ENCODE results near the gene CPEB2.

CPEB2 gene

DNA sequence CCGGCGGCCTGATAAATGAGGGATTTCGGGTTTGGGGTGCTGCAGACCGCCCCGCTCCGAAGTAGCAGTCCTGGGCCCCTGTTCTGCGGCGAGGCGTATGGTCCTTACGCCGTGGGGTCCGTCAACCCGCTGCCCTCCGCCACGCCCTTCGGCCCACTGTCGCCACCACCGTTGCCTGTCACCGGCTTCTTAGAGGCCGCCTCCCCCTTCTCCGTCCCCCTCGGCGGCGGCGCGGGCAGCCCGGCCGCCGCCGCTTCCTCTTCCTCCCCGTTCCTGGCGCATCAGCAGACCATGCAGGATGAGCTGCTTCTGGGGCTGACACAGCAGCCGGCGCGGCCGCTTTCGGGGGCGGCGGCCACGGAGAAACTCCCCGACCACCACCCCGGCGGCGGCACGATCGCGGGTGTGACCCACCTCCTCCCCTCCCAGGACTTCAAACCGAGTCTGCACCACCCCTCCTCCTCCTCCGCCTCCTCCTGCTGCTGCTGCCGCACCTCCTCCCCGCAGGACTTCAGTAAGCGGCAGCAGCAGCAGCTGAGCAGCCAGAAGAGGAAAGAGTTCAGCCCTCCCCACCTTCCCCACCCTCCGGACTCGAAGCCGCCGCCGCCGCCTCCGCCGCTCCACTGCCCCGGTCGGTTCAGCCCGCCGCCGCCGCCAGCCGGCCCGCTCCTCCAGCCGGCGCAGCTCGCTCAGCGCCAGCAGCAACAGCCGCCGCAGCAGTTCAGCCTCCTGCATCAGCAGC, 549 bp downstream of the CPEB2 start:
- peaks cover 39% of the 10 kb centered on the region for H3K36me3 Mint-ChIP-seq (ENCODE audit: insufficient read depth)
- ATAC-seq (replicated peaks) (peak; percentile 49), DNase-seq (peak; percentile 82 to 86 (median 83))
- peak overlapping the region; percentile 92 to 95 for H3K4me3 Mint-ChIP-seq
- no peaks in the 10 kb centered on the region for H3K9me3 Mint-ChIP-seq
- H3K27me3 Mint-ChIP-seq, result no peaks in the 10 kb centered on the region
- H3K4me1 Mint-ChIP-seq (ENCODE audit: low read depth in 2 of 2), result peaks cover 17 to 22% of the 10 kb centered on the region in 2 donors
- peak overlapping the region; percentile 97 to 98 for H3K27ac Mint-ChIP-seq

DNA sequence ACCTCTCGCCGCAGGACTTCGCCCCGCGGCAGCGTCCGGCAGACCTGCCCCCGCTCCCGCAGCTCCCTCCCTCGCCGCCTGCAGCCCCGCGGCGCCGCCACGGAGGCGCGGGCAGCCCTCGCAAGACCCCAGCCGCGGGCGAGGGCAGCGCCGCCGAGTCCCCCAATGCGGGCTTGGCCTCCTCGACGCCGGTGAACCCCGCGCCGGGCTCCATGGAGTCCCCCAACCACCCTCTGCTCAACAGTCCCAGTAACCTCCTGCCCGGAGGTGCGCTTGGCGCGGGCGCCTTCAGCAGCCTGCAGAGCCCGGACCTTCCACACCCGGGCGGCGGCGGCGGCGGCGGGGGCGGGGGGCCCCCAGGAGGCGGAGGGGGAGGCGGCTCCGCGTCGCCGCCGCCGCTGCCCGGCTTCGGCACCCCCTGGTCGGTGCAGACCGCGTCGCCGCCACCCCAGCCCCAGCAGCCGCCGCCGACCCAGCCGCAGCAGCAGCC, 1.2 kb downstream of the CPEB2 start:
- no peaks in the 10 kb centered on the region for H3K9me3 Mint-ChIP-seq
- H3K4me3 Mint-ChIP-seq, result peak overlapping the region; percentile 92 to 95
- peaks cover 17 to 27% of the 10 kb centered on the region in 2 donors for H3K4me1 Mint-ChIP-seq (ENCODE audit: low read depth in 2 of 2)
- peak in 1 of 3 experiments; percentile 59 for DNase-seq
- H3K27me3 Mint-ChIP-seq, result no peaks in the 10 kb centered on the region
- H3K36me3 Mint-ChIP-seq (ENCODE audit: insufficient read depth), result peaks cover 44% of the 10 kb centered on the region
- peak overlapping the region; percentile 97 to 98 for H3K27ac Mint-ChIP-seq
- ATAC-seq (replicated peaks), result peak; percentile 12

DNA sequence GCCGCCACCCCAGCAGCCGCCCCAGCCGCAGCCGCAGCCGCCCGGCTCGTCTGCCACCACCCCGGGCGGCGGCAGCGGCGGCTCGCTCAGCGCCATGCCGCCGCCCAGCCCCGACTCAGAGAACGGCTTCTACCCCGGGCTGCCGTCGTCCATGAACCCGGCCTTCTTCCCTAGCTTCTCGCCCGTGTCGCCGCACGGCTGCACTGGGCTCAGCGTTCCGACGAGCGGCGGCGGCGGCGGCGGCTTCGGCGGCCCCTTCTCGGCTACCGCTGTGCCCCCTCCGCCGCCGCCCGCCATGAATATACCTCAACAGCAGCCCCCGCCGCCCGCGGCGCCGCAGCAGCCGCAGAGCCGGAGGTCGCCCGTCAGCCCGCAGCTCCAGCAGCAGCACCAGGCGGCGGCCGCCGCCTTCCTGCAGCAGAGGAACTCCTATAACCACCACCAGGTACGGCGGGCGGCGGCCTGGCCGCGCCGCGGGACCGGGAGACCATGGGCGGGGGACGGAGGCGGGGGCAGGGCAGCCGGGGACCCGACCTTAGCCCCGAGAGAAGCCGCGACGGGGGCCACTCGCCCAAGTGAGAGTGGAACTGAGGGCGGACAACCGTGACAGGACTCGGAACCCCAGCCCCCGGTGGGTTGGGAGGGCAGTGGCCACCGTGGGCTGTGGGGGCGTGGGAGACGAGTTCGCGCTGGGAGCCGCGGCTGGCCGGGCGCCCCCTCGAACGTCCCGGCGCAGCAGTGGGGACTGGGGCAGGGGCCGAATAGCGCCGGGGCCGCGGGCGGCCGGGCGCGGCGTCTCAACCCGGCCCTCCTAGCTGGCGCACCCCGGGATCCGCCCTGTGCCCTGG, 1.8 kb downstream of the CPEB2 start:
- Mint-ChIP-seq H3K27me3 (no peaks in the 10 kb centered on the region), H3K36me3 (ENCODE audit: insufficient read depth) (peaks cover 43% of the 10 kb centered on the region), H3K9me3 (no peaks in the 10 kb centered on the region), H3K4me3 (peak overlapping the region; percentile 92 to 95), H3K4me1 (ENCODE audit: low read depth in 2 of 2) (peaks cover 14 to 30% of the 10 kb centered on the region in 2 donors), H3K27ac (peak overlapping the region; percentile 97 to 98)
- DNase-seq (peak; percentile 38 to 54 (median 47)), ATAC-seq (replicated peaks) (peak; percentile 6)

DNA sequence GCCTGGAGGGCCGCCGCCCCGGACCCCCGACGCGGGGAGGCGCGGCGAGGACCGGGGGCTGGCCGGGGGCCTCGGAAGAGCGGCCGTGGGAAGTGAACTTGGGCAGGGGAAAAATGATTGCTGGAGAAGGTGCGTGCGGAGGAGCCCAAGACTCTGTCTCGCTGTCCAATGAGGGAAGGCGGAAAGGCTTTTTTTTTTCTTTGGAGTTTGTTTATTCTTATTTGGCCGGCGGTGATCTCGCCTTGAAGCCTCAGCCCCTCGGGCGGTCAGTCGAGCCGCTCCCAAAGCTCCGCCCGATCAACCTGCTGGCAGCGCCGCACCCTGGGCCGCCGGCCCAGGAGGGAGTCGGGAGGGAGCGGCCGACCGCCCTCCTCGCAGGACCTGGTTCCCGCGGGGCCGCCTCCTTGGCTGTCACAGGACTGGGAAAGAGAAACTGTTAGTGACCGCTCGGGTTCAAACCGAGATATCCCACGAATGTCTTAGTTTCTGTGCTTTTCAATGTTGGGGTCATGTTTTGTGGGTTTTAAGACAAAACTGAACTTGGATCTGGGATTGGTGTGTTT, 2.5 kb downstream of the CPEB2 start:
- peaks cover 17 to 37% of the 10 kb centered on the region in 2 donors for H3K4me1 Mint-ChIP-seq (ENCODE audit: low read depth in 2 of 2)
- DNase-seq, result peak in 2 of 3 experiments; percentile 5 to 16
- H3K27ac Mint-ChIP-seq, result peak overlapping the region; percentile 97 to 98
- peak overlapping the region; percentile 92 to 95 for H3K4me3 Mint-ChIP-seq
- peaks cover 41% of the 10 kb centered on the region for H3K36me3 Mint-ChIP-seq (ENCODE audit: insufficient read depth)
- no peaks in the 10 kb centered on the region for H3K9me3 Mint-ChIP-seq
- no peaks in the 10 kb centered on the region for H3K27me3 Mint-ChIP-seq
- no peak for ATAC-seq (replicated peaks)

DNA sequence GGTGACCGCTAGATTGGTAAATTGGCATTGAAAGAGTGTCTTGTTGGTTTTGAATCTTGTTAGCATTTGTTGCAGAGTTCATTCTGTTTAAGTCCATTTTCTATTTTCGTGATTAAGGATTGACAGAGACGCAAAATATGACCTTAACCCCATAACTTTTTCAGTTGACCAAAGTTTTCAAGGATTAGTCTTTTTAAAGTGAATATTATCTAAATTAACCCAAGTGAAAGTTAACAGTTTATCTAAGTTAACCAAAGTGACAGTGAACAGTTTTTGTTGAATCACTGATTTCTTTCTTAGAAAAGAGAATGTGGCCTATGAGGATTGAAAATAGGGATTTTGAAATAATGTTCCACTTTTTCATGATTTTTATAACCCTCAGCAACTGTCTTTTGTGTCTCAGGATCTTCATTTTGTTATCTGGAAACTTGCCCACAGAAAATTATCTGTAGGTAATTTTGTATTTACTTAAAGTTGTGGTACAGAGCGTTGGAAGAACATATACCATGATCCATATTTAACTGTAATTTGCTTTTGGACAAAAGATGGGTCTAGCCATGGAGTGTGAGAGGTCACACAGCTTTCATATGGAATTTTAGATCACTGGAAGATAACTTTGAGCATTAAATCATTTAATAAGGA, 3.3 kb downstream of the CPEB2 start:
- H3K27me3 Mint-ChIP-seq, result no peaks in the 10 kb centered on the region
- DNase-seq (no peak), ATAC-seq (replicated peaks) (no peak)
- peak overlapping the region; percentile 97 to 98 for H3K27ac Mint-ChIP-seq
- H3K4me1 Mint-ChIP-seq (ENCODE audit: low read depth in 2 of 2), result peaks cover 17 to 43% of the 10 kb centered on the region in 2 donors
- H3K36me3 Mint-ChIP-seq (ENCODE audit: insufficient read depth), result peaks cover 41% of the 10 kb centered on the region
- H3K4me3 Mint-ChIP-seq, result peak overlapping the region; percentile 92 to 95
- H3K9me3 Mint-ChIP-seq, result no peaks in the 10 kb centered on the region

DNA sequence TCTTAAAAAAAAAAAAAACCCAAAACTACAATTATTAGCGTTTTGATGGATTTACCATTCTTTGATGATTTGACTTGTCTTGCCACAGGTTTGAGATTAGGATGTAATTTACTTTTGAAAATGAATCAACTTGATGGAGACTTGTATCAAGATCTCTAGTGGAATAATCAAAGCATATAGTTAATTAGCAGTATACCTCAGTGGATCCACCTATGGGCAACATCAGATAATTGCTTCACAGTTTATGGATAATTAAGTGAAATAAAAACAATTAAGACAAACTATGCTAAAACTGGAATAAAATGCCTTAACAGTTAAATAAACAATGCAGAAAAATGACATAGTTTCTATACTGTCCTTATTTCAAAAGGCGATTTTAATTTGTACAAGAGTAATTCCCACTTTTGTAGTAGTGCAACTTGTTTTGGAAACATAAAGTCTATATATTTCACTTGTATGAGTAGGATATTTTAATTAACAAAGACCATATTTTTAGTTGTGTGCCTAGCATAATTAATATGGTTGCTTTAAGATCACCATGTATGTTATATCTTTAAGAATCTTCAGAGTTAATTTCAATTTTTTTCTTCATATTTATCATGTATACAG, 4.2 kb downstream of the CPEB2 start:
- no peak for DNase-seq
- Mint-ChIP-seq H3K4me1 (ENCODE audit: low read depth in 2 of 2) (peaks cover 17 to 43% of the 10 kb centered on the region in 2 donors), H3K27ac (peak overlapping the region in 1 of 2 donors; percentile 98), H3K4me3 (peak overlapping the region in 1 of 2 donors; percentile 92), H3K9me3 (no peaks in the 10 kb centered on the region), H3K36me3 (ENCODE audit: insufficient read depth) (peaks cover 47% of the 10 kb centered on the region), H3K27me3 (no peaks in the 10 kb centered on the region)
- no peak for ATAC-seq (replicated peaks)

DNA sequence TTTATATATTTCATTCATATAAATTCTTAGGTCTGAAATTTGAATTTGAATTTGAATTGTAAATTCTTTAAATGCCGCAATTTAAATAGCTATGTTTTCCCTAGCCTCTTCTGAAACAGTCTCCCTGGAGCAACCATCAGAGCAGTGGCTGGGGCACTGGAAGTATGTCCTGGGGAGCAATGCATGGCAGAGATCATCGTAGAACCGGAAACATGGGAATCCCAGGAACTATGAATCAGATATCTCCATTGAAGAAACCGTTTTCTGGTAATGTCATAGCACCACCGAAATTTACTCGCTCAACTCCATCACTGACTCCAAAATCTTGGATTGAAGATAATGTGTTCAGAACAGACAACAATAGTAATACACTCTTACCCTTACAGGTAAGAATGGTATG, 4.9 kb downstream of the CPEB2 start:
- Mint-ChIP-seq H3K27ac (no peak overlapping the region), H3K4me3 (no peak overlapping the region)

DNA sequence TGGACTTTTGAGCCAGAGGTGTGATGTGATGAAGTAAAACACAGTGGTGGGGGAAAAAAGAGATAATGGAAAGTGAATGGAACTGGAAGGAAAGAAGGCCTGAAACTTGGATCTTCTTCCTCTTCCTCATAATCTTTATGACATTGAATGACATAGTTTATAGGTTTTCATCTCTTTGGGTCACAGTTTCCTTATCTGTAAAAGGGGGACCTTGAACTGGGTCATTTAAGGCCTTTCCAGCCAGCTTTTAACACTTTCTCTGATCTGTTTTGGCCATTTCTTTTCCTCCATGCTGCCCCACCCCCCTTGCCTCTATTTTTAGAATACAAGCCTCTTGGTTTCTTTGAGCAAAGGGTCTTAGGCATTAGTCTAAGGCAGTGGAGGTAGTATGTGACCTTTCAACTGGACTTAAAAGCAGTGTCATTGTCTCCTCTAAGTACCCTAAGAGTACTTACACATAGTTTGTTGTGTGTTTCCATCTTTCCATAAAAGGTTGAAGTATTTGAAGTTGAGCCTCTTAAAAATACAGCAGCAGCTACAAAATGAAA, 7.8 kb downstream of the CPEB2 start:
- ATAC-seq (replicated peaks) (no peak), DNase-seq (no peak)
- no peaks in the 10 kb centered on the region for H3K9me3 Mint-ChIP-seq
- no peak overlapping the region for H3K4me3 Mint-ChIP-seq
- H3K4me1 Mint-ChIP-seq (ENCODE audit: low read depth in 2 of 2), result peaks cover 19 to 45% of the 10 kb centered on the region in 2 donors
- H3K27me3 Mint-ChIP-seq, result no peaks in the 10 kb centered on the region
- H3K27ac Mint-ChIP-seq, result no peak overlapping the region
- H3K36me3 Mint-ChIP-seq (ENCODE audit: insufficient read depth), result peaks cover 39% of the 10 kb centered on the region

More for the DNA sequence above, 4.9 kb downstream of the CPEB2 start:
- DNase-seq (no peak), ATAC-seq (replicated peaks) (no peak)
- H3K27me3 Mint-ChIP-seq, result no peaks in the 10 kb centered on the region
- H3K9me3 Mint-ChIP-seq, result no peaks in the 10 kb centered on the region
- H3K36me3 Mint-ChIP-seq (ENCODE audit: insufficient read depth), result peaks cover 48% of the 10 kb centered on the region
- peaks cover 17 to 43% of the 10 kb centered on the region in 2 donors for H3K4me1 Mint-ChIP-seq (ENCODE audit: low read depth in 2 of 2)

DNA sequence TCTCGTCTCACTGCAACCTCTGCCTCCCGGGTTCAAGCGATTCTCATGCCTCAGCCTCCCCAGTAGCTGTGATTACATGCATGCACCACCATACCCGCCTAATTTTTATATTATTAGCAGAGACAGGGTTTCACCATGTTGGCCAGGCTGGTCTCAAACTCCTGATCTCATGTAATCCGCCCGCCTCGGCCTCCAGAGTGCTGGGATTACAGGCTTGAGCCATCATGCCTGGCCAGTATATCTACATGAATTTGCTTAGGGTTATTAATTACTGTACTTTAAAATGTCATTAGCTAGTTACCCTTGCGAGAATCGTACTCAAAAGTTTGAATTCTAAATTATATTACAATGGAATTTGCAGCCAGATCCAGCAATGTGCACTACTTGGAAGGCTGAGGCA, 8.9 kb downstream of the CPEB2 start:
- DNase-seq (no peak), ATAC-seq (replicated peaks) (no peak)
- Mint-ChIP-seq H3K36me3 (ENCODE audit: insufficient read depth) (peaks cover 35% of the 10 kb centered on the region), H3K9me3 (no peaks in the 10 kb centered on the region), H3K27ac (no peak overlapping the region), H3K27me3 (no peaks in the 10 kb centered on the region), H3K4me3 (no peak overlapping the region), H3K4me1 (ENCODE audit: low read depth in 2 of 2) (peaks cover 9 to 42% of the 10 kb centered on the region in 2 donors)

DNA sequence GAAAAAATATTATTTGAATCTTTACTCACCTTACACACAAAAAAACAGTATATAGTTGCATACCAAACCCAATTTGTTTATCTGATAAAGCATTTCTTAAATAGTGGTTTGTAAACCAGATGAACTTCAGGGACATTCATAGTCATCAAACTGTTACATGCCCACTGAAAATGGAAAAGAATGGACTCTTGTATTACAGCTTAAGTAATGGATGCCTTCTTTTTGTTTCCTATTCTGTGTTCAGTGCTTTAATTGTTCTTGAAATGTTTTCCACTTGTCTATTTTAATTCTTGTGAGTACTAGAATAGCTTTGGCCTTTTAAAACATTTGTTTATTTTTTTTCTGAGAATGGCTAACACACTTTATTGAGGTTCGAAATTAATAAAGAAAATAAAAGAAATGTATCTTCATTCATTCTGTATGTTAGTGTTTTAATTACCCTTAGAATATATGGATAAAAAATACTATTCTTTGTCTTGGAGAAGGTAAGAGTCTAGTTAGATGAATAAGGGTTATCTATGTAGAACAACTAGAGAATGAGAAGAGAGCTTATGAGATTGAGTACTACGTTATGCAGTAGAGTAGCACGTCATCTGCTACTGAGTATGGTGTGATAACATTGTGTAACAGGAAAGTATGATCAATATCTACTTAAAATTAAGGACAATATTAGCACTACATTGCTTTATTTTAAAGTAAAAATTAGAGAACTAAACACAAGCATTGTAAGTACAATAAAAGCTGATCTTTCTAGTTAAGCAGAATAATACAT, 9.9 kb downstream of the CPEB2 start:
- H3K4me3 Mint-ChIP-seq, result no peak overlapping the region
- peaks cover 42% of the 10 kb centered on the region for H3K36me3 Mint-ChIP-seq (ENCODE audit: insufficient read depth)
- H3K9me3 Mint-ChIP-seq, result no peaks in the 10 kb centered on the region

DNA sequence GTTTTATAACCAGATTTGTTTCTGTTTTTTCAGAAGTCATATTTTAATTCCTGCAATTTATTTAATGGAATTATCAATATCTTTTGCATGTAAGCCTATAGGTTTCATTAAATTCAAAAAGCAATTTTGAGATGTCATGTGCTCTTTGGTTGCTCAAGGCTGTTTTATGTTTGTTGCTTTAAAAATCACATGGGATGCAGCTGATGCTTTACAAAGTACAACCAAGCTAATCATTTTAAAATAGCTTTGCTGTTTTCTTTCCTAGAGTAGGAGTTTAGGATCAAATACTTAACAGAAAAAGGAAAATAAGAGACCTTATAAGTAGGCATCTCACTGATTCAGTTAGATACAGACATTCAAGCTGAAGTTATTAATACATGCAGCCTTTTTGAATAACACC, 11.3 kb downstream of the CPEB2 start:
- no peak for DNase-seq
- H3K9me3 Mint-ChIP-seq, result no peaks in the 10 kb centered on the region
- no peak for ATAC-seq (replicated peaks)
- no peak overlapping the region for H3K4me3 Mint-ChIP-seq
- peaks cover 48% of the 10 kb centered on the region for H3K36me3 Mint-ChIP-seq (ENCODE audit: insufficient read depth)
- peak overlapping the region in 1 of 2 donors; percentile 35 for H3K27ac Mint-ChIP-seq
- peaks cover 5 to 28% of the 10 kb centered on the region in 2 donors for H3K4me1 Mint-ChIP-seq (ENCODE audit: low read depth in 2 of 2)
- H3K27me3 Mint-ChIP-seq, result no peaks in the 10 kb centered on the region

More for the DNA sequence above, 9.9 kb downstream of the CPEB2 start:
- Mint-ChIP-seq H3K27ac (no peak overlapping the region), H3K27me3 (no peaks in the 10 kb centered on the region), H3K4me1 (ENCODE audit: low read depth in 2 of 2) (peaks cover 7 to 35% of the 10 kb centered on the region in 2 donors)
- no peak for ATAC-seq (replicated peaks)
- no peak for DNase-seq

DNA sequence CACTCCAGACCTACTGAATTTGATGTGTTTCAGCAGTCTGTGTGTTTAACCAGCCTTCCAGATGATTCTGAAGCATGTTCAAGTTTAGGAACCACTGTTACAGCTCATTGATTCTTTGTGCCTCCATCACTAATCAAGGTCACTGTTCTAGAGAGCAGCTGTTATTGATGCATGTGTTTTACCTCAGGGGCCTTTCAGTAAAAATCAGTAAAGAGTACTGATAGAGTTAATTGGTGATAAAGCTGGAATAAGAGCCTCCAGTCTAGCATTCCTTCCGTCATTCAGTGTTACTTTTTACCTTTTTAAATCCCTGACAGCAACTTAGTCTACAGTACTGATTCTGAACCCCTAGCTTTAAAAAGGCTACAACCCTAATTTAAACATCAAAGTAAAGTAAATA, 12.9 kb downstream of the CPEB2 start:
- Mint-ChIP-seq H3K27ac (no peak overlapping the region), H3K27me3 (no peaks in the 10 kb centered on the region), H3K9me3 (no peaks in the 10 kb centered on the region), H3K36me3 (ENCODE audit: insufficient read depth) (peaks cover 62% of the 10 kb centered on the region), H3K4me1 (ENCODE audit: low read depth in 2 of 2) (peaks cover 7 to 22% of the 10 kb centered on the region in 2 donors), H3K4me3 (no peak overlapping the region)
- ATAC-seq (replicated peaks) (no peak), DNase-seq (no peak)

All from effector memory CD8-positive, alpha-beta T cell (primary cell).